ENCODE results near the gene KRTAP12-2. TPM values are rescaled to one million over a fixed set of nuclear protein-coding genes. Genes with fewer than 3 reads are reported as not detected.
"Not testable (repeated sequence)": the region's sequence is repeated elsewhere in the genome, so short reads cannot be mapped to it uniquely, and the experiment has no call there.

The KRTAP12-2 gene
- total RNA-seq, 1 donor from 2014 or later: not detected

DNA sequence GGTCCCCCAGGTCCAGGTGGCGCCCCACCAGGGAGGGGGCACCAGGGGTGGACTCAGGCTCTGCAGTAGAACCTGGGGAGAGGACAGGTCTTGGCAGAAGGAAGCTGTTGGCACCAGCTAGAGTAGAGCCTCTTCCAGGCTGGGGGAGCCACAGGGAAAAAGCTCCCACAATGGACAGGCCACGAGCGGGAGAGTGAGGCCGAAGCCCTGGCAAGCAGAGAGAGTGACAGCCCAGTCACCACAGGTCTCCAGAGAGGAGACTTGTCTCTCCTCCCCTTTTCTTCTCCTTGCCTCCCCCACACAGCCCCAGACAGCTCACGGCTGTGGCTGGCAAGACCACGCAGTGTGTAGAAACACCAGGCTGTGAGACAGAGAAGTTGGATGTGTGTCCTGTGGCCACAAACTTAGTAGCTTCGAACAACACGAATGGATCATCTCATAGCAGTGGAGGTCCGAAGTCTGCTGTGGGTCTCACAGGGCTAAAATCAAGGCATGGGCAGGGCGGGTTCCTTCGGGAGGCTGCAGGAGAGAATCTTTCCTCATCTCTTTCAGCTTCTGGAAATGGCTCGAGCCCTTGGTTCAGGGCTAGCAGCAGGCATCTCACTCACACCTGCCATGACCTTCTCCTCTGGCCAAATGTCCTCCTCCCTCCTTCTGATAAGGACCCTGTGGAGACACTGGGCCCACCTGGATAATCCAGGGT, 15.6 kb downstream of the KRTAP12-2 start:
- DNase-seq (ENCODE audit: low read depth, low spot score): no peak

DNA sequence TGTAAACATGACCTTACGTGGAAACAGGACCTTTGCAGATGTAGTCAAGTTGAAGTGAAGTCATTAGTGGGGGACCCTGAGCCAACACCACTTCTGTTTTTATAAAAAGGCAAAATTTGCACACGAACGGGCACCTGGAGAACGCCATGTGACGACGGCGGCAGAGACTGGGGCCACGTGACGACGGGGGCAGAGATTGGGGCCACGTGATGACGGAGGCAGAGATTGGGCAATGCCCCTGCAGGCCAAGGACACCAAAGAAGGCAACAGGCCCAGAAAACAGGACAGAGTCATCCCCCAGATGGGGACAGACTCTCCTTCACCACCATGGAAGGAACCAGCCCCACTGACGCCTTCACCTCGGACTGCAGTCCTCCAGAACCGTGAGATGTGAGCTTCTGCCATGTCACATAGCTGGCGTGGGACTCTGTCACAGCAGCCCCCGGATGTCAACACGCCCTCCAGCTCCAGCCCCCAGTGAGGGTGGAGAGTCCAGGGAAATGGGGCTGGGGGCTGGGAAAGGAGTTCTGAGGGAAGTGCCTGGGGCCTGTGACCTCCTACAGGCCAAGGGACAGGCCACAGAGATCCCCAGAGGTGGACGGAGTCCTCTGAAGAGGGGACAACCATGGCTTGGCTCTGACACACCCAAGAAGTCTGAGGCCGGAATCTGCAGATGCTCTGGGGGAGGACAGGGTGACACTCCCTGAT, 16.3 kb downstream of the KRTAP12-2 start:
- DNase-seq (ENCODE audit: low read depth, low spot score): no peak

DNA sequence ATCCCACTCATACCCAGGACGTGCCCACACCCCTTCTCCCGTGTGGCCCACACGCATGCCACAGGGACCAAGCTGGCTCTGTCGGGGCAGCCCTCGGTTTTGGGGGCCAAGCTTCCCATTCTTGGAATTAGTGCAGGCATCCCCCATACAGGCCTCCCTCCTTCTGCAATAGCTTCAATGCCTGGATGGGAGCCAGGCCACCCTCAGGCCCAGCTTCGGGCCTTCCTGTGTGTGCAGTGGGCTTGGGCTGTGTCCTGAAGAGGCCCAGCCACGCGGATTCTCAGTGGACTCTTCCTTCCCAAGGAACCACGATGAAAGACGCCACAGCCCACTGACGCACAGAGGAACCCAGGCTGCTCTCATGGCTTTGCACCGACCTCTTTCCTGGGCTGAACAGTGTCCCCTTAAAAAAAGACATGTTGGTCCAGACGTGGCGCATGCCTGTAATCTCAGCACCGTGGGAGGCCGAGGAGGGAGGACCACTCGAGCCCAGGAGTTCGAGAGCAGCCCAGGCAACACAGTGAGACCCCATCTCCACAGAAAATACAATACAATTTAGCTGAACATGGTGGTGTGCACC, 17.1 kb downstream of the KRTAP12-2 start:
- no peak for DNase-seq (ENCODE audit: low read depth, low spot score)

DNA sequence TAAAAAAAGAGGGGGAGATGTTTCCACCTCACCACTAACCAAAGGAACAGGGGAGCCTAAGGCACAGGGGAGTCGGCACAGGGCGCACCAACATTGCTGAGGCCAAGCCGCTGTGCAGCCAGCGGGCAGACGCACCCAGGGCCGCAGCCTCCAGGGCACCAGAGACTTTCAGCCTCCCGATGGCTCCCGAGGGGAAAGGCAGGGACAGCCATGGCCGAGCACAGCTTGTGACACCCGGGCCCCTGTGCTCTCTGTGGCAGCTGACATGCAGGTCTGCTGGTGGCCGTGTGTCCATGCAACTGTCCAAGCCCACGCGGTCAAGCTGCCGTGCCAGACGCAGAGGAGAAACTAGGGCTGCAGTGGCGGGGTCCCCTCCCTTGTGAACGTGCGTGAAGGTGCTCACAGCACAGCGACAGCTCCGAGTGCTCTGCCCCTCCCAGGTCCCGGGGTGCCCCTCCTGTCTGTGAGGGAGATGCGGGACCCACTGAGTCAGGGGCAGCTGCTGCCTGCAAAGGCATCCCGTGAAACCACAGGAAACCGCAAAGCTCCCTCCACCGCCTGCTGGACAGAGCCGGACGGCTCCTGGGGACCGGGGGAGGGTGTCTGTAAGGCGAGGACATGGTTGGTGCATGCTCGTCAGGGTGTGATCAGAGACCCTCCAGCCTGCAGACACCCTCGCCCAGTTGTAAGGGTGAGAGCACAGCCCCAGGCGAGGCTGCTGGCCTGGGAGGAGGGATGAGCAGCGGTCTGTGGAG, 18.0 kb downstream of the KRTAP12-2 start:
- no peak for DNase-seq (ENCODE audit: low read depth, low spot score)

DNA sequence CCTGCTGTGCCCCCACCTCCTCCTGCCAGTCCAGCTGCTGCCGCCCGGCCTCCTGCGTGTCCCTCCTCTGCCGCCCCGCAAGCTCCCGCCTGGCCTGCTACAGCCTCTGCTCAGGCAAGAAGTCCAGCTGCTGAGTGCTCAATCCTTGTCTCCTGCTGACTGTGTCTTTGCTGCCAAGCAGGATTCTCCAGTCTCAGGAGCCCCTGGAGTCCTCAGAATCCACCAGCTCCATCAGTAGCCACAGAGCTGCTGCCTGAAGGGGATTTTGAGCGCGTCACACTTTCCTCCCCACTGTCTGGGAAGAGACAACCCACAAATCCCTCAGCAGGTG, 19.5 kb downstream of the KRTAP12-2 start:
- no peak for DNase-seq (ENCODE audit: low read depth, low spot score)

DNA sequence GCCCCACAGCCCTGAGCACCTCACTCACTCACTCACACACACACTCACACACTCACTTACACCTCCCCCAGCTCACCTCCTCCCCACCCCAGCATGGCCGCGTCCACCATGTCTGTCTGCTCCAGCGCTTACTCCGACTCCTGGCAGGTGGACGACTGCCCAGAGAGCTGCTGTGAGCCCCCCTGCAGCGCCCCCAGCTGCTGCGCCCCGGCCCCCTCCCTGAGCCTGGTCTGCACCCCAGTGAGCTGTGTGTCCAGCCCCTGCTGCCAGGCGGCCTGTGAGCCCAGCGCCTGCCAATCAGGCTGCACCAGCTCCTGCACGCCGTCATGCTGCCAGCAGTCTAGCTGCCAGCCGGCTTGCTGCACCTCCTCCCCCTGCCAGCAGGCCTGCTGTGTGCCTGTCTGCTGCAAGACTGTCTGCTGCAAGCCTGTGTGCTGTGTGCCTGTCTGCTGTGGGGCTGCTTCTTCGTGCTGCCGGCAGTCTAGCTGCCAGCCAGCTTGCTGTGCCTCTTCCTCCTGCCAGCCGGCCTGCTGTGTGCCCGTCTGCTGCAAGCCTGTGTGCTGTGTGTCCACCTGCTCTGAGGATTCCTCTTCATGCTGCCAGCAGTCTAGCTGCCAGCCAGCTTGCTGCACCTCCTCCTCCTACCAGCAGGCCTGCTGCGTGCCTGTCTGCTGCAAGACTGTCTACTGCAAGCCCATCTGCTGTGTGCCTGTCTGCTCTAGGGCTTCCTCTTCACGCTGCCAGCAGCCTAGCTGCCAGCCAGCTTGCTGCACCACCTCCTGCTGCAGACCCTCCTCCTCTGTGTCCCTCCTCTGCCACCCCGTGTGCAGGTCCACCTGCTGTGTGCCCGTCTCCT, 20.1 kb downstream of the KRTAP12-2 start, which contains the start of gene KRTAP10-11:
KRTAP10-11 (plus strand) TSS at position 49 of the 856 bp plus-strand sequence; CDS start at position 94, 45 bp downstream.
- not testable (repeated sequence) for DNase-seq (ENCODE audit: low read depth, low spot score)

DNA sequence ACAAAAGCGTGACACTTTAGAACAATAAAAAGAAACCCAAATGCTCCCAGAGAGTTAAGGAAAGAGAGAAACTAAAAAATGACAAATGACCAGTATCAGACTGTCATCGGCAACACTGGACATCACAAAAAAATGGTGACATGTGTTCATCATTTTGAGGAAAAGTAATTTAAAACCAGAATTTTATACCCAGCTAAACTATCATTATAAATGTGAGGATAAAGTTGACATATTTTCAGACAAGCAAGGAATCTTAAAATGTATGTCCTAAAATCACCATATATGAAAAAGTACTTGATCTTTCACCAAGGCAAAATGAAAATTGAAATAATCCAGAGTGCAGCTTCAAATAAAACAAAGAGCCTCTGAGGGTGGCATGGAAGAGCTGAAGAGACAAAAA, 21.8 kb downstream of the KRTAP12-2 start:
- DNase-seq (ENCODE audit: low read depth, low spot score): no peak

DNA sequence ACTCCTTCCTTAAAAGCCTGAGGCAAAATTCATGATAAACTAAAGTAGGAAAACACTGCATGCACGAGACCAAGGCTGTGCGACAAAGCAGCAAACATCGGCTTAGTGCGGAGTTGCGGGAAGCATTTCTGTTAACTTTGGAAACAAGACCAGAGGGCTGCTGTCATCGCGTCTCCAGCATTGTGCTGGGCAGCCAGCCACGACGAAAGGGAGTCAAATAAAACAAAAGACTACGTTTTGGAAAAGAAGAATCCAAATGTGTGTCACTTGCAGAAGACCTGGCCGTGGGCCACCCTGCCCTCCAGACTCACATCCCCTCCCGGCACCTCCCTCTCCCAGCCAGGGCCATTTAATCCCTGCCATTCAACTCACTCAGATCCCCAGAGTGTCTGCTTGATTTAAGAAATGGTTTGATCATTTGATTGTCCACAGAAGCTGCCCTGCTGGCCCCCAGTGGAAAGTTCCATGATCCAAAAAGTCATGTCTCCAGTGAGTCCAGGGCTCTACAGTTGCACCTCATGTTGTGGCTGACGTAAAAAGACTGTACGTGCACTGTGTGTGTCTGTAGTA, 22.9 kb downstream of the KRTAP12-2 start:
- DNase-seq (ENCODE audit: low read depth, low spot score): no peak

DNA sequence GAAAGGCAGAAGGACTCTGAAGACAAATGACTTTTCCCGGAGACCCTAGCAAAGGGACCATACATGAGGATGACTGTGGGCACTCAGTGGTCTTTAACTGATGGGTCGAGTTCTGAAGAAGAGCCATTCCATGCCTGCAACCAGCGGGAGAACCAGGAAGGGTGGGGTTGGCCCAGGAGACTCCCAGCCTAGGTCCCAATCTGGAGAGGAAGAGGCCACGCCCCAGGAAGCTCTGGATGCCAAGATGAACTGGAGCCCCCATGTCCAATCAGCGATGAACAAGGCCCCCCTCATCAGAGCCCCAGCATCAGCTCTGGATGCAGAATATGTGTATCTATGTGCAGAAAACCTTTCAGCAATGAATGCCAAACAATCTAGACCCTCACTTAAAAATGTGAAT, 26.0 kb downstream of the KRTAP12-2 start:
- DNase-seq (ENCODE audit: low read depth, low spot score): no peak

DNA sequence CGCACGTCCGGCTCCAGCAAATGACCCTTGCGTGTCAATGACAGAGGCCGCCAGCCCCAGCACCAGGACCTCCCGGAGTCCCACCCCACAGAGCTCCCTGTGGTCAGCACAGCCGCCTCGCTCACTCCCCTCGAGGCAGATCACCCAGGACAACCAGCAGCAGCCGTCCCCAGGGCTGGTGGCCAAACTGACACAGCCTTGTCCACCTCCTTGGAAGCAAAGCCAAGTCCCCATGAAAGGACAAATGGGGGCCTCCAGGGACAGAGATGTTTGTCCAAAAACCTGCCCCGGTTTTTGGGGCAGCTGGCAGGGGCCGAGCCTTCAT, 27.4 kb downstream of the KRTAP12-2 start:
- DNase-seq (ENCODE audit: low read depth, low spot score): no peak

DNA sequence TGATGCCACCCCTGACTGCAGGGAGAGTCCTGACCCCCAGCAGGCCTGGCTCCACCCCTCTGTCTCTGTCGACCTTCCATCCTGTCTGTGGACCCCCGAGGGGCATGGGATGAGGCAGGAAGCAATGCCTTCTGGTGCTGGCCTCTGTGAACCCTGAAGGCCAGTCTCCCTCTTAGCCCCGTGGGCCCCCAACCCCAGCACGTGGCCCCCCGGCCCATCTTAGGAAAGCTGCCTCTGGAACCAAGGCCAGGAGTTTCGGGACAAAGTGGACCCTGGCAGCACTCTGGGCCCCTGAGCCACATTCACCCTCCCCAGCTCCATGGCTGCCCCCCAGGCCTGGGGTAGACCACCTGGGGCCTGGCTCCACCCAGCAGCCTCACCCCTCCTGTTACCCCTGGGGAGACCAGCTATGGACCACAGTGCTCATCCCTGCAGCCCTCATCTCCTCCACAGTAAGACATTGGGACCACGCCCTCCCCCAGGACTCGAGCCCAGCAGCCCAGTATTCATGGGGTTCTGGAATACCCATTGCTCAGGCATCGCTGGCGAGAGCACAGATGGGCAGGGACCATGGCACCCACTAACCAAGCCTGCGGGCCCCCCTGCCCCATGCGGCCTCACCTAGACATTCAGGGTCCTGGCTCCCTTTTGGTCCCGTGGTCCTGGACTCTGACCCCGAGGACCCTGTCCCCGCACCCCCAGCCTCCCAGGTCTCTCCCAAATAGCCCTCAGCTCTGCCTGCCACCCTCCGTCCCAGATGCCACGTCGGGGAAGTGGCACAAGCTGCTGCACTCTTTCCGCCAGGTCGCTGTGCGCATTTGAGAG, 28.0 kb downstream of the KRTAP12-2 start:
- not testable (repeated sequence) for DNase-seq (ENCODE audit: low read depth, low spot score)

DNA sequence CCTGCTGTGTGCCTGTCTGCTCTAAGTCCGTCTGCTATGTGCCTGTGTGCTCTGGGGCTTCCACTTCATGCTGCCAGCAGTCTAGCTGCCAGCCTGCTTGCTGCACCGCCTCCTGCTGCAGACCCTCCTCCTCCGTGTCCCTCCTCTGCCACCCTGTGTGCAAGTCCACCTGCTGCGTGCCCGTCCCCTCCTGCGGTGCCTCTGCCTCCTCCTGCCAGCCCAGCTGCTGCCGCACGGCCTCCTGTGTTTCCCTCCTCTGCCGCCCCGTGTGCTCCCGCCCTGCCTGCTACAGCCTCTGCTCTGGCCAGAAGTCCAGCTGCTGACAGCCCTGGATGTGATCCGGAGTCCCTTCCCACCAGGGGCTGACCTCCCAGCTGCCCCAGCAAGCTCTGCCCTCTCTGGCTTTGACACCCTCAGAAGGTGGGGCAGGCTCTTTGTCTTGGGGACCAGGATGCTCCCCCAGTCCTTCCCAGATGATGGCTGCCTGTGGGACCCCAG, 28.8 kb downstream of the KRTAP12-2 start:
- not testable (repeated sequence) for DNase-seq (ENCODE audit: low read depth, low spot score)

DNA sequence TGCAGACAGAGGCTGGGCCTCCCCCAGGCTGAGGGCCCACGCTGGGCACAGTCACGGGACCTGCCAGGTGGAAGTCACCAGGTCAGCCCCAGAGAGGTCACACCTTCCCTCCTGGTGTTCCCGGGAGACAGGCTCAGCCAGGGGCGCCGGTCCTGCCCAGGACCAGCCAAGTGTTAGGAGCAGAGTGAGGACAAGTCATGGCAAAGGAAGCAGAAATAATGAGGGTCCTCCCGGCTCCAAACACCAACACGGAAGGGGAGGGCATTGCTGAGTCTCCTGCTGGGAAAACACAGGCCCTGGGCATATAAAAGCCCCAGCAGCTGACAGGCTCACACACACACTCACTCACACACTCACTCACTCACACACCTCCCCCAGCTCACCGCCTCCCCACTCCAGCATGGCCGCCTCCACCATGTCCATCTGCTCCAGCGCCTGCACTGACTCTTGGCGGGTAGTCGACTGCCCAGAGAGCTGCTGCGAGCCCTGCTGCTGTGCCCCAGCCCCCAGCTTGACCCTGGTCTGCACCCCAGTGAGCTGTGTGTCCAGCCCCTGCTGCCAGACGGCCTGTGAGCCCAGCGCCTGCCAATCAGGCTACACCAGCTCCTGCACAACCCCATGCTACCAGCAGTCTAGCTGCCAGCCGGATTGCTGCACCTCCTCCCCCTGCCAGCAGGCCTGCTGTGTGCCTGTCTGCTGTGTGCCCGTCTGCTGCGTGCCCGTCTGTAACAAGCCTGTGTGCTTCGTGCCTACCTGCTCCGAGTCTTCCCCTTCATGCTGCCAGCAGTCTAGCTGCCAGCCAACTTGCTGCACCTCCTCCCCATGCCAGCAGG, 29.5 kb downstream of the KRTAP12-2 start, which contains the start of gene KRTAP10-10:
KRTAP10-10 (plus strand) TSS at position 339 of the 833 bp plus-strand sequence; CDS start at position 401, 62 bp downstream.
- DNase-seq (ENCODE audit: low read depth, low spot score): no peak

DNA sequence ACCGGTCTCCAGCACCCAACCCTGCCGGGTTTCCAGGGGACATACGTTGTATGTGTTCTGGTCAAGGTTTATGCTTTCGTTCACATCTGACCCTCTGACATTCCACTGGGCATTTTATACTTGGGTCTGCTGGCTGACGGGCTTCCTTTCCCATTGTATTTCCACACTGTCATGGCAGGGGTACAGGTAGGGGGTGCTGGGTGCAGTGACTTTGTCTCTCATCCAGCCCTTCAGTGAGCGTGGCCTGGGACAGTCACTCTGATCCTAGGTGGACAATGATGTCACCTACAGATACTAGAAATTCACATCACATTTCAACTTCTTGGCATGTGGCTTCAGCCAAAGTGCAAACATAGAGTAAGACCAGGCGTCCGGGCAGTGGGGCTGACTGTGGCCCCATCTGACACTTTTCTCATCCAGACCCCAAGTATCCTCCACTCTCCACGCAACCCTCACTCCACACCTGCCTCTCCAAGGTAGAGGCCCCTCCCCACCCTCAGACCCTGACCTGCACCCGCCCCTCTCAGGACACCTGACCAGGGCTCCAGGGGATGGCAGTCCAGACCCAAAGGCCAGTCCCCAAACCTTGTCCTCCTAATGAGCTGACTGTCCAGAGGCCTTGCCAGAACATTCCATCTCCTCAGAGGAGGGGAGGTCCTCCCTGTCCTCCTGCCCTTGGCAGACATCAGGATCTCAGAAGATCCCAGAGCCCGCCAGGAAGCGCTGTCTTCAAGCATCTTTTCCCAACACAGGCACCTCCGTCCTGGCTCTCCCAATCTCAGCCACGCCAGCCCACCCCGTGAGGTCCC, 30.3 kb downstream of the KRTAP12-2 start:
- no peak for DNase-seq (ENCODE audit: low read depth, low spot score)

DNA sequence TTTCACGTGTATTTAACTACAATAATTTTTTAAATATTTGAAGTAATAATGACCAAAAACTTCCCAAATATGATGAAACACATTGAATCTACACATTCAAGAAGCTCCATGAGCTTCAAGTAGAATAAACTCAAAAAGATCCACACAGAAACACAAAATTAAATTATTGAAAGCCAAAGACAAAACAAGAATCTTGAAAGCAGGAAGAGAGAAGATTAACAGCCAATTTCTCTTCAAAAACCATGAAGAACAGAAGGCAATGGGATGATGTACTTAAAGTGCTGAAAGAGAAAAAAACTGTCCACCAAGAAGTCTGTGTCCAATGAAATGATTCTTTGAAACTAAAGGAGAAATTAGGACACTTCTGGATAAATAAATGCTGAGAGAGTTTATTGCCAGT, 34.7 kb downstream of the KRTAP12-2 start:
- DNase-seq (ENCODE audit: low read depth, low spot score): no peak

DNA sequence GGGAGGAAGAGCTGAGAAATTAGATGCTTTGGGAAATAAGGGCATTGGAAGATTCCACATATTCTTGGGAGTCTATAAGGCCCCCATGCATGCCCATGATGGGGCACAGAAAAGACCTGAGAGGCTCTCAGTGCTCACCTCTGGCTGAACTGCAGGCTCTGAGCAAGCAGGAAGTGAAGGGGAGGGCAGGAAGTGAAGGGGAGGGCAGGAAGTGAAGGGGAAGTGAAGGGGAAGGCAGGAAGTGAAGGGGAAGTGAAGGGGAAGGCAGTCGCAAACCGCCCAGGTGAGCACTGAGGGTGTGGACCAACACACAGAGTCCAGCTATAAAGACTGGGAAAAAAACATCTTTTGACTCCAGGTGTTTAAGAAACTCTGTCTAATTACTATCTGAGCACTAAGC, 36.3 kb downstream of the KRTAP12-2 start:
- DNase-seq (ENCODE audit: low read depth, low spot score): no peak

DNA sequence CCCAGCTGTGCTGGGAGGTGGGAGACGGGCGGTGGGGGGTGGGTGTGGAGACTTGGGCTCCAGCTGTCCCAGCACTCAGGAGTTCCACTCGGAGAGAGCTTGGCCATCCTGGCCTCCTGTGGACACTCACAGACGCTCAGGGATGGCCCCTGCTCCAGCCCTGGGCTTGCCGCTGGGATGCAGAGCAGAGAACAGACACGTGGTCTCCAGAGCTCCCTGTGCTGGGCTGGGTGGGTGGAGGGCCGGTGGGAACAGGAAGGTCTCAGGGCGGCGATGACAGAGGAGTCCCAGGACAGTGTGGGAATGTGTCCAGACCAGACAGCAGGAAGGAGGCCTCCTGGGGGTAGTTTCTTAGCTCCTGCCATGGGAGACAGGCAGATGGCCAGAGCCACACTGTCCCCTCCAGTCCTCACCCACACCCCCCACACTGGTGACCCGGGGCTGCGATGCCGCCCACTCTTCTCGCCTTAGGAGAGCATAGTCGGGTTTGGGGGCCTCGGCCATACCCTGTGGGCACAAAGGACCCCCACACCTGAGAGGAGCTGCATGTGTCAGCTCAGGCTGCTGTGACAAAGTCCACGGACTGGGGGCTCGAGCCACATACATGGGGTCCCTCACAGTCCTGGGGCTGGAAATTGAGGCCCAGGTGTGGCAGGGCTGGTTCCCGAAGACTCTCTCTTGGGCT, 37.9 kb downstream of the KRTAP12-2 start:
- no peak for DNase-seq (ENCODE audit: low read depth, low spot score)
